ENCODE data around the gene WNK4.

The WNK4 gene

GRCh38 chr17:42773290-42774035 lies 6.9 kb upstream of the WNK4 start, which contains the start of gene VPS25:
Gene VPS25, plus strand, starts transcription at chr17:42773449. Its CDS starts 27 bp downstream, at chr17:42773476.
- CTCF ChIA-PET: interaction anchor here (0.5 to 1.4 kb wide), 4 partner anchors 10 to 1482 kb away, joined by 3 to 7 read pairs (median 4); no protein-coding TSS in a partner anchor
- TF ChIP-seq CTCF (conservative IDR thresholded peaks at IDR 0.05; ENCODE audit: low read depth): no peak
- DNase-seq (ENCODE audit: low spot score): peak; percentile 79
- POLR2A ChIA-PET (ENCODE audit: low non-redundant PET): interaction anchor here (0.6 to 1.4 kb wide), 3 partner anchors 25 to 470 kb away, joined by 3 to 6 read pairs (median 3); partner anchors contain the start of genes BECN1 and COA3
- peak within 1 kb of the TSS; percentile 83 for H3K27ac ChIP-seq

- no peak for TF ChIP-seq CTCF (conservative IDR thresholded peaks at IDR 0.05; ENCODE audit: low read depth)
- H3K27ac ChIP-seq: peak overlapping the region; percentile 83
- ChIA-PET POLR2A (ENCODE audit: low non-redundant PET) (interaction anchor here (0.6 to 1.4 kb wide), 3 partner anchors 24 to 471 kb away, joined by 3 to 6 read pairs (median 3); partner anchors contain the start of genes BECN1 and COA3), CTCF (interaction anchor here (1.4 kb wide), 1 partner anchor 9 kb away, joined by 5 read pairs; no protein-coding TSS in a partner anchor)
- DNase-seq (ENCODE audit: low spot score): peak; percentile 56
These were observed 6.2 kb upstream of the WNK4 start for GRCh38 chr17:42774066-42774745.

GRCh38 chr17:42775534-42776098 lies 4.8 kb upstream of the WNK4 start:
- no peak for DNase-seq (ENCODE audit: low spot score)
- TF ChIP-seq CTCF (conservative IDR thresholded peaks at IDR 0.05; ENCODE audit: low read depth): no peak
- ChIA-PET CTCF (interaction anchor here (1.0 kb wide), 1 partner anchor 12 kb away, joined by 3 read pairs; no protein-coding TSS in a partner anchor), POLR2A (ENCODE audit: low non-redundant PET) (no interaction called here)
- H3K27ac ChIP-seq: peak overlapping the region; percentile 33; the same call in 1 of the 2 replicates

- CTCF ChIA-PET: no interaction called here
- TF ChIP-seq CTCF (conservative IDR thresholded peaks at IDR 0.05; ENCODE audit: low read depth): no peak
- peak overlapping the region; percentile 49 for H3K27ac ChIP-seq
- POLR2A ChIA-PET (ENCODE audit: low non-redundant PET): no interaction called here
- no peak for DNase-seq (ENCODE audit: low spot score)
These were observed 1.8 kb upstream of the WNK4 start for GRCh38 chr17:42778570-42778969.

GRCh38 chr17:42779304-42779935 lies 990 bp upstream of the WNK4 start:
- ChIA-PET CTCF (interaction anchor here (0.6 kb wide), 1 partner anchor 104 kb away, joined by 3 read pairs; no protein-coding TSS in a partner anchor), POLR2A (ENCODE audit: low non-redundant PET) (interaction anchor here (0.6 kb wide), 1 partner anchor 242 kb away, joined by 4 read pairs; no protein-coding TSS in a partner anchor)
- peak overlapping the region; percentile 49 for H3K27ac ChIP-seq
- DNase-seq (ENCODE audit: low spot score): no peak
- no peak for TF ChIP-seq CTCF (conservative IDR thresholded peaks at IDR 0.05; ENCODE audit: low read depth)
